ENCODE results near the gene OR8S1.
"Not testable (repeated sequence)": the region's sequence is repeated elsewhere in the genome, so short reads cannot be mapped to it uniquely, and the experiment has no call there.

The OR8S1 gene

GRCh38 chr12:48553666-48554343 lies 28.4 kb downstream of the OR8S1 start:
- not testable (repeated sequence) for ATAC-seq

GRCh38 chr12:48556631-48557030 lies 31.2 kb downstream of the OR8S1 start:
- TF ChIP-seq CSRNP3 (CRISPR knock-in tag; IDR thresholded peaks at IDR 0.05) (no peak), CSDC2 (CRISPR knock-in tag; IDR thresholded peaks at IDR 0.05) (no peak), SNAI2 (CRISPR knock-in tag; IDR thresholded peaks at IDR 0.05) (no peak), OSR1 (CRISPR knock-in tag; IDR thresholded peaks at IDR 0.05) (no peak), TCF4 (CRISPR knock-in tag; IDR thresholded peaks at IDR 0.05; ENCODE audit: borderline replicate concordance) (no peak), GLIS3 (CRISPR knock-in tag; IDR thresholded peaks at IDR 0.05) (no peak), ZC3H10 (CRISPR knock-in tag; IDR thresholded peaks at IDR 0.05) (no peak), BACH2 (CRISPR knock-in tag; IDR thresholded peaks at IDR 0.05; ENCODE audit: borderline replicate concordance) (no peak), PPARA (CRISPR knock-in tag; IDR thresholded peaks at IDR 0.05; ENCODE audit: borderline replicate concordance) (no peak), ESRRG (CRISPR knock-in tag; IDR thresholded peaks at IDR 0.05) (no peak), ZFP3 (CRISPR knock-in tag; IDR thresholded peaks at IDR 0.05) (no peak), TSHZ2 (CRISPR knock-in tag; IDR thresholded peaks at IDR 0.05) (no peak)
- no peak for ATAC-seq

GRCh38 chr12:48557919-48558318 lies 32.5 kb downstream of the OR8S1 start:
- no peak for ATAC-seq
- no peak for TF ChIP-seq ZNF8 (CRISPR knock-in tag; IDR thresholded peaks at IDR 0.05)
- TF ChIP-seq ZC3H10 (CRISPR knock-in tag; IDR thresholded peaks at IDR 0.05): no peak
- no peak for TF ChIP-seq GLIS3 (CRISPR knock-in tag; IDR thresholded peaks at IDR 0.05)
- no peak for TF ChIP-seq ESRRG (CRISPR knock-in tag; IDR thresholded peaks at IDR 0.05)
- no peak for TF ChIP-seq BACH2 (CRISPR knock-in tag; IDR thresholded peaks at IDR 0.05; ENCODE audit: borderline replicate concordance)
- TF ChIP-seq CREB5 (CRISPR knock-in tag; IDR thresholded peaks at IDR 0.05; ENCODE audit: low read depth): no peak
- no peak for TF ChIP-seq SNAI2 (CRISPR knock-in tag; IDR thresholded peaks at IDR 0.05)

- TF ChIP-seq ZNF565 (CRISPR knock-in tag; conservative IDR thresholded peaks at IDR 0.05; ENCODE audit: low read depth): no peak
- TF ChIP-seq TCF4 (CRISPR knock-in tag; IDR thresholded peaks at IDR 0.05; ENCODE audit: borderline replicate concordance): no peak
- TF ChIP-seq OSR1 (CRISPR knock-in tag; IDR thresholded peaks at IDR 0.05): no peak
- no peak for TF ChIP-seq CREB5 (CRISPR knock-in tag; IDR thresholded peaks at IDR 0.05; ENCODE audit: low read depth)
- no peak for TF ChIP-seq TOX (CRISPR knock-in tag; IDR thresholded peaks at IDR 0.05; ENCODE audit: borderline replicate concordance)
- TF ChIP-seq RARB (CRISPR knock-in tag; IDR thresholded peaks at IDR 0.05): no peak
- no peak for TF ChIP-seq GLIS3 (CRISPR knock-in tag; IDR thresholded peaks at IDR 0.05)
- TF ChIP-seq BACH2 (CRISPR knock-in tag; IDR thresholded peaks at IDR 0.05; ENCODE audit: borderline replicate concordance): no peak
- no peak for TF ChIP-seq TSHZ2 (CRISPR knock-in tag; IDR thresholded peaks at IDR 0.05)
- no peak for TF ChIP-seq ZC3H10 (CRISPR knock-in tag; IDR thresholded peaks at IDR 0.05)
- TF ChIP-seq PATZ1 (CRISPR knock-in tag; IDR thresholded peaks at IDR 0.05; ENCODE audit: borderline replicate concordance): no peak
- no peak for TF ChIP-seq CSRNP3 (CRISPR knock-in tag; IDR thresholded peaks at IDR 0.05)
- no peak for TF ChIP-seq ESRRG (CRISPR knock-in tag; IDR thresholded peaks at IDR 0.05)
- TF ChIP-seq ISL1 (CRISPR knock-in tag; IDR thresholded peaks at IDR 0.05): no peak
- no peak for ATAC-seq
Observed at GRCh38 chr12:48567731-48568130, 42.3 kb downstream of the OR8S1 start.

Measured in SK-N-SH treated with all-trans-retinoic acid at 6 μM for 48 hours (cell line).